Kidney epithelial cell (primary cell): Measurements from ENCODE around the gene SCGB3A2. TPM values are rescaled to one million over a fixed set of nuclear protein-coding genes. Genes with fewer than 3 reads are reported as not detected.

Source experiments
- DNase-seq: peaks from one replicate; pipeline ENCODE4 v3.0.0-alpha.2; 2010; ENCODE audit warnings: low read depth
- H3K27me3 ChIP-seq: 2 replicates; pipeline ENCODE4 v1.6.0; 2011; ENCODE audit warnings: low read length; ENCODE audit not compliant: control insufficient read depth, insufficient read depth
- H3K36me3 ChIP-seq: 2 replicates; pipeline ENCODE4 v1.5.1; 2011; ENCODE audit warnings: low read length; ENCODE audit not compliant: control insufficient read depth, insufficient read depth
- H3K4me3 ChIP-seq: 2 replicates; pipeline ENCODE4 v1.5.1; 2011; ENCODE audit warnings: low read depth, mild to moderate bottlenecking, control low read depth, low read length
- CTCF ChIP-seq: IDR thresholded peaks from 2 replicates; pipeline ENCODE4 v1.5.1; 2011; ENCODE audit warnings: mild to moderate bottlenecking, moderate library complexity, low read length, control low read depth, inconsistent platforms; ENCODE audit not compliant: insufficient read depth, poor library complexity, severe bottlenecking
- total RNA-seq: library from RNA; depleted of rRNA; stranded (reverse); fragments of >200 nt; gene quantifications from 2 replicates; pipeline ENCODE4 v1.2.3, GENCODE V29; 2015

SCGB3A2 gene
- total RNA-seq, 1 donor from 2014 or later, result not detected

DNA sequence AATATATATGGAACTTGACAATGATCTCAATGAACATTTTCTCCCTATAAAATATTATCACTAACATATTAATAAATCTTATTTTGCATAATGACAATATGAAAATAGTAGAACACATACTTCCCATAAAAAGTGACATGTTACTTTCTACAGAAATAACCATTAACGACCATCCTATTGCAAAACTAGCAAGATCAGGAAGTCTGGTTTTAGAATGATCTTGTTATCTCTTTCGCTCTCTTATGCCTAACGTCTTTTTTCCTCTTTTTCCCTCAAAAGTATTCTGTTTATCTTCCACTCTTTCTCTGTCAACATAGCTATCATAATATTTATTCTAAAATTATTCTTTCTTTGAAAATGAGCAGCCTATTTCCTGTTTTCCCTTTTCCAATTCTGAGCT is 49.4 kb downstream of the SCGB3A2 start:
- Histone ChIP-seq H3K4me3 (no peak overlapping the region), H3K27me3 (no peaks in the 10 kb centered on the region), H3K36me3 (no peaks in the 10 kb centered on the region)
- DNase-seq, result no peak
- TF ChIP-seq CTCF, result no peak

DNA sequence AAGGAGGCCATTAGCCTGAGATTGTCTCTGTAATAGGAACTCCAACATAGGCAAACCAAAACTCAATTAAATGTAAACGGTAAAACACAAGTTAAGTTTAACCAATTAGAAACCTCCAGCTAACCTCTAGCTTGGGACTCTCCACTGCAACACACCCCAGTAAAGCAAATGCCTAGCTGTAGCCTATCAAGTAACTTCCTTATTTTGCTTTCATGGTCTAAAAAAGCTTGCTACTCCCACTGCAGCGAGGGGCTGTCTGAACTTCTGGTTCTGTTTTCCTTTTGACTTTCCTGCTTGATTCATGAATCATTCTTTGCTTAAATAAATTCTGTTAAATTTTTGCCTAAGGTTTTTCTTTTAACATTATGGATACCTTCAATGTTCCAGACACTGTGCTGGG is 52.3 kb downstream of the SCGB3A2 start:
- H3K36me3 ChIP-seq, result no peaks in the 10 kb centered on the region
- TF ChIP-seq CTCF, result no peak
- H3K4me3 ChIP-seq, result no peak overlapping the region
- no peaks in the 10 kb centered on the region for H3K27me3 ChIP-seq
- DNase-seq, result no peak

Other genes starting within 250 kb of the SCGB3A2 start
- 0.42 and 0.82 TPM in 2 replicates for gene JAKMIP2, start 96.0 kb upstream of the SCGB3A2 start, total RNA-seq
- gene SPINK1, start 47.0 kb upstream of the SCGB3A2 start, total RNA-seq, result 0.48 TPM in 1 of 2 replicates, not detected in the other
- gene C5orf46, start 27.8 kb downstream of the SCGB3A2 start, total RNA-seq, result 1.4 and 2.1 TPM in 2 replicates
- 0.04 and 5.6 TPM in 2 replicates for gene SPINK5, start 185.3 kb downstream of the SCGB3A2 start, total RNA-seq